ENCODE measurements around the gene CUL9.

DNA sequence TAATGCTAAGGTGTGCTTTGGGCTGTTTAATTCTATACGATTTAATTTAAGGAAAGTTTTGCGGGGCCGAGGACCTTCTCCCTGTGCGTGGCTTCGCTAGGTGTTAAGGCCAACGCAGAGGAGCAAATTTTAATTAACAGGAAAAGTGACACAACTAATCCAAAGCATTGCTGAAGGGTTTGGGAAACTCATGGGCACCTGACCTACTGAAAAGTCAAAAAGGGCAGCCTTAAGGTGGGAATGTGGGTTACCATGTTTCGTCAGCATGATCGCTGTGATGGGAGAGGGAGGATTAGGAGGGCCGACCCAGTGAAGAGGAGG, 415 bp upstream of the CUL9 start:
- TF ChIP-seq, protein P1, sequence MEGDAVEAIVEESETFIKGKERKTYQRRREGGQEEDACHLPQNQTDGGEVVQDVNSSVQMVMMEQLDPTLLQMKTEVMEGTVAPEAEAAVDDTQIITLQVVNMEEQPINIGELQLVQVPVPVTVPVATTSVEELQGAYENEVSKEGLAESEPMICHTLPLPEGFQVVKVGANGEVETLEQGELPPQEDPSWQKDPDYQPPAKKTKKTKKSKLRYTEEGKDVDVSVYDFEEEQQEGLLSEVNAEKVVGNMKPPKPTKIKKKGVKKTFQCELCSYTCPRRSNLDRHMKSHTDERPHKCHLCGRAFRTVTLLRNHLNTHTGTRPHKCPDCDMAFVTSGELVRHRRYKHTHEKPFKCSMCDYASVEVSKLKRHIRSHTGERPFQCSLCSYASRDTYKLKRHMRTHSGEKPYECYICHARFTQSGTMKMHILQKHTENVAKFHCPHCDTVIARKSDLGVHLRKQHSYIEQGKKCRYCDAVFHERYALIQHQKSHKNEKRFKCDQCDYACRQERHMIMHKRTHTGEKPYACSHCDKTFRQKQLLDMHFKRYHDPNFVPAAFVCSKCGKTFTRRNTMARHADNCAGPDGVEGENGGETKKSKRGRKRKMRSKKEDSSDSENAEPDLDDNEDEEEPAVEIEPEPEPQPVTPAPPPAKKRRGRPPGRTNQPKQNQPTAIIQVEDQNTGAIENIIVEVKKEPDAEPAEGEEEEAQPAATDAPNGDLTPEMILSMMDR (IDR thresholded peaks at IDR 0.05) = no peak
- TF ChIP-seq EZH2 (IDR thresholded peaks at IDR 0.05) (no peak), EZH2phosphoT487 (IDR thresholded peaks at IDR 0.05) (no peak)

Measured in neural progenitor cell (in vitro differentiated cells).